ENCODE measurements around the gene RCBTB2. TPM values are rescaled to one million over a fixed set of nuclear protein-coding genes. Genes with fewer than 3 reads are reported as not detected.

RCBTB2 gene
- total RNA-seq, 1 experiment from 2014 or later, result 2.0 TPM

GRCh38 chr13:48564056-48564455 is 31.2 kb upstream of the RCBTB2 start:
- no peak for DNase-seq (ENCODE audit: low read depth)

DNA sequence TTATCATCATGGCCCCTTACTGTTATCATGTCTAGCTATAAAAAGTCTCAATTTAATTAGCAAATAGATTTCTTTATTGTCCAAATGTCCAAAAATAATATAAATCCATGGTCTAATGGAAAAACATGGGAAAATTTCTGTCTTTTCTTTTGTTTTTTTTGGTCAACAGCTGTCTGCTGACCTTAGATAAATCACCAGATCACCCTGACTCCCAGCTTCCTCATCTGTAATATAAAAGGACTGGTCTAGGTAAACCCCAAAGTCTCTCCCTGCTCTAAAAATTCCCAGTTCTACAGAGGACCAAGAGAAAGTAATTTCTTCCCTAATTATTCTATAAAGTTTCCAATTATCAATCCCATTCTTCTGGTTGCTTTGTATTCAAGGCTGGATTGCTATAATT is 30.7 kb upstream of the RCBTB2 start:
- DNase-seq (ENCODE audit: low read depth), result no peak

DNA sequence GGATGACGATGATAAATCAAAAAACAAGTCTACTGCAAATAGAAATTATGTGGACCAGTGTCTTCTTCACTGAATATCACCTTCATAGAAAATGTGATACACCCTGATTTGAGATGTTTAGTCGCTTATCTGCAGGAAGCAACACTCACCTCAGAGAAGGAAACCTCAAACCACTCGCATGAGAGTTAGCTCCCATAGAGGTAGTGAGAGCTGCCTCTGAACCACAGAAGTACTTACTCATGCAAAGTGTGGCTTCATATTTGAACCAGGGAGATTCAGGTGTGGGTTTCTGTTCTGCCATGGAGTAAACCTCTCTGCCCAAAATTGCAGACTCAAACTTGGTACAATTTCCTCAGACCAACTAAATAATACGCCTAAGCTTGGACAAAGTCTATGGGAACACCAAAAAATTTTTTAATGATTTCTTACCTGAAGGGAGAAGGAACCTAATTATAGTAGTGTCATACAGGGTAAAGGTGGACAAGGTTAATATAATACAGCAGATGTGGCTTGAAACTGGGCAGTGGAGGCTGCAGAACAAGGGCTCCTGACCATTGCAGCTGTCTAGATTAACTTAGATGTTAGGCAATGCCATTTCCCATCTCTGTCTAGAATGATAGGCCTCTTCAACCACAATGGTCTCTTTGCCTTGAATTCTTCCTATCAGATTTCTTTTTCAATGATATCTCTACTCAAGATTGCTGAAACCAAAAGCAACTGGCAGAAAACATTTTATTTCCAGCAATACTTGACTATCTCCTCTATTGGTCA is 29.6 kb upstream of the RCBTB2 start:
- DNase-seq (ENCODE audit: low read depth), result peak; percentile 60

GRCh38 chr13:48561466-48562235 is 28.8 kb upstream of the RCBTB2 start:
- DNase-seq (ENCODE audit: low read depth), result no peak

GRCh38 chr13:48560657-48561337 is 27.9 kb upstream of the RCBTB2 start:
- no peak for DNase-seq (ENCODE audit: low read depth)

- DNase-seq (ENCODE audit: low read depth), result peak; percentile 77
These were observed 26.9 kb upstream of the RCBTB2 start for GRCh38 chr13:48559638-48560320.

- no peak for DNase-seq (ENCODE audit: low read depth)
These were observed 23.9 kb upstream of the RCBTB2 start for GRCh38 chr13:48556817-48557216.

GRCh38 chr13:48555441-48555840 is 22.6 kb upstream of the RCBTB2 start:
- DNase-seq (ENCODE audit: low read depth), result no peak

GRCh38 chr13:48551329-48551728 is 18.4 kb upstream of the RCBTB2 start:
- DNase-seq (ENCODE audit: low read depth), result no peak

- no peak for DNase-seq (ENCODE audit: low read depth)
These were observed 16.8 kb upstream of the RCBTB2 start for GRCh38 chr13:48549658-48550057.

DNA sequence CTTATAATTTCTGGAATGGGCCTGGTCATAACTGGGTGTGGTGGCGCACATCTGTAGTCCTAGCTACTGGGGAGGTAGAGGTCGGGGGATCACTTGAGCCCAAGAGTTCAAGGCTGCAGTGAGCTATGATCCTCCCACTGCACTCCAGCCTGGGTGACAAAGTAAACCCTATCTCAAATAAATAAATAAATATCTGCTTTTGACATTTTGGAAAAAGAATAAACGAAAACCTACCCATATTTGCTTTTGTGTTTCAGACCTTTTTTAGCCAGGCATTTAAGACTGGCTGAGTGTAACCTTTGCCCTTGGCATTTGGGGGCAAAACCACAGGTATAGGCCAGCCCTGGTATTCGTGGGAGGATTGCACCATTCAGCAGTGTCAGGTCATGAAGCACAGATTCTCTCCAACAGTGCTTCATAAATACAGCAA is 14.8 kb upstream of the RCBTB2 start:
- no peak for DNase-seq (ENCODE audit: low read depth)

- DNase-seq (ENCODE audit: low read depth), result no peak
These were observed 12.7 kb upstream of the RCBTB2 start for GRCh38 chr13:48545608-48546007.

DNA sequence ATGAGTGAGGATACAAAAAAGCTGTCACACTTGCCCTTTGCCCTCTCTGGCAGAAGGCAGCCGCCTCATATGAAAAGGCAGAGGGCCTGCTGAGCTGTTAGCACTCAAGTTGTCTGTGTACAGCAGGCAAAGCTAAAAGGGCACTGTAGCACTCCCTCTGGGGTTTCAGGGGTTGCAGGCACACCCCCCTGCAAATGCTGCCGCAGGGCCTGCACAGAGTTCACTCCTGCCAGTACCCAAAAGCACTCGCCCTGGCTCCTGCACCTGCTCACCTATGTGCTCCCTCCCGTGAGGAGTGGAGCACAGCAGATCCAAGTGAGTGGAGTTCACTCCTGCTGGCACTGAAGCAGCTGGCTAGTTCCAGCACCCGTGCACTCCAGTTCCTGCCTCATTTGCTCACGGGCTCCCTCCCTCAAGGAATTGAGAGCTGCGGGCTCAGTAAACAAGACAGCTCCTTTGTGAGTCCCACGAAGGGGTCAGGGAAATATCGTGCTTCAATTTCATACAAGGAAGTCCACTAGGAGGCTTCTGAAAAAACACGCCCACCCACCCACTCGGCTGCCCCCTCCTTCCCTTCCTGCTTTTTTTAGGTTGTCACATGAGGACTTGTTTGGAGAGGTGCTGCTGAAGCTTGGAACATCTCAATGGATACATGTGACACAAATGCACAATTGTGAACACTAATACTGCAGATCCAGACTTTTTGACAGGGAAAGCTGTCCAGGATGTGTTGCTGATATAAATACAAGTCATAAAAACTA is 9.9 kb upstream of the RCBTB2 start:
- no peak for DNase-seq (ENCODE audit: low read depth)

- DNase-seq (ENCODE audit: low read depth), result no peak
These were observed 9.3 kb upstream of the RCBTB2 start for GRCh38 chr13:48542138-48542537.

GRCh38 chr13:48539550-48539949 is 6.7 kb upstream of the RCBTB2 start:
- no peak for DNase-seq (ENCODE audit: low read depth)

- DNase-seq (ENCODE audit: low read depth), result no peak
These were observed 3.9 kb upstream of the RCBTB2 start for GRCh38 chr13:48536621-48537250.

- no peak for DNase-seq (ENCODE audit: low read depth)
These were observed 2.9 kb upstream of the RCBTB2 start for GRCh38 chr13:48535766-48536165.

GRCh38 chr13:48534911-48535501 is 2.1 kb upstream of the RCBTB2 start:
- no peak for DNase-seq (ENCODE audit: low read depth)

GRCh38 chr13:48533961-48534600 is 1.2 kb upstream of the RCBTB2 start:
- no peak for DNase-seq (ENCODE audit: low read depth)

DNA sequence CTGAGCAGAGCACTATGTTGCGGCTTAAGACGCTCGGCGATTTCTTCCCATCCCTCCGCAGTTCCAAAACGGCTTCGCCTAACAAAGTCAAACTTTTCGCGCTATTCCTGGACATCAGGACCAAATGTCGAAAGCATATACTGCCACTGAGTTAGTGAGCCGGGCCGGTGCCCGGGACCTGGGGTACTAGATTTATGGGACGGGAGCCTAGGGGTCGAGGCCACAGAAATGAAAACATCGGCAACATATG is 699 bp downstream of the RCBTB2 start:
- DNase-seq (ENCODE audit: low read depth), result no peak
